Measurements from ENCODE around the gene CDK15.
"Not testable (repeated sequence)": the region's sequence is repeated elsewhere in the genome, so short reads cannot be mapped to it uniquely, and the experiment has no call there.

Gene CDK15

DNA sequence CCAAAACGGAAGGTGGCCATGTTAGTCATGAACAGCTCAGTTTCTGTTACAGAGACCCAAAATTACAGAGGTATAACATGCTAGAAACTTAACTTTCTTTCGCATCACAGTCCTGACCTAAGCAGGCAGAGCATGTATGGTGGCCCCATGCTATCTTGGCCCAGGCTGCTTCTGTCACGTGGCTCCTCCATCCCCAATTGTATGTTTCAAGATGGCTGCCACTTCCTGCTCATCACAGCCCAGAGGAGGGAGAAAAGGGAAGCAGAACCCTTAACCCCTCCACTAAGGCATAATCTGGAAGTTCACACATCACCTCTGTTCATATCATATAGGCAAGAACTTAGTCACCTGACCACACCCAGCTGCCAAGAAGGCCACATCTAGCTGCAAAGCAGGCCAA is 28.7 kb downstream of the CDK15 start:
- DNase-seq = no peak

DNA sequence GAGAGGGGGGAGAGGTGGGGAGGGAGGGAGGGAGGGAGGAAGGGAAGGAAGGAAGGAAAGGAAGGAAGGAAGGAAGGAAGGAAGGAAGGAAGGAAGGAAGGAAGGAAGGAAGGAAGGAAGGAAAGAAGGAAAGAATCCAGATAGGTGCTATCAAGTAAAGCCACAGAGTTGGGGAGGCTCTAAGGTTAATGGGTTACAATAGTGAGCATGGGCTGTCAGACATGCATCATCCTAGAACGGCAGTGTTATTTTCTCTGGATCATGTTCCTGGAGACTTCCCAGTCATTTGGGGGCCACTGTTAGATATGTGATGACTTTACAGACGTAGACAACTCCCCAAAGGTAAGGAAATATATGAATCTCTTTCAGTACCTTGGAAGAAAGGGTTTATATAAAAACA is 31.1 kb downstream of the CDK15 start:
- no peak for DNase-seq

DNA sequence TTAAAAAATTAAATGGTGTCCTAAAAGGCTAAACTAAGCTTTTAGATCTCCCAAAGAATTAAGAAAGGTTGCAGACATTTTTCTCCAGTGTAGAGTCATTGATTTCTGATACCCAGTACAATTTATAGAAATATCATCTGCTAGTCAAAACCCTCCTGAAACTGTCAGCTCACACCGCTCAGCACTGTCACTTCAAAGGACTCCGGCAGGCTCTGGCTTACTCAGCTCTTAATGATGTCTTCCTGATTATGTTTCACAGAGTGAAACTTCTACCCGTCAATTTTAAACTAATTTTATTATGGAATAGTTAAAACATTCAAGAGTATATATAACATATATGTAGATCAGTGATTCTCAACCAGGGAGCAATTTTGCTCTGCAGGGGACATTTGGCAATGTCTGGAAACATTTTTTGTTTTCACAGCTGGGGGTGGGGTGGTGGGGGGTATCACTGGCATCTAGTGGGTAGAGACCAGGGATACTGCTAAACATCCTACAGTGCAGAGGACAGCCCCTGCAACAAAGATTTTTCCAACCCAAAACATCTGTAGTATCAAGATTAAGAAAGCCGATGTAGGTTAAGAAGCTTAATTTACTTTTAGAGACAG is 31.6 kb downstream of the CDK15 start:
- peak; percentile 17 for DNase-seq

DNA sequence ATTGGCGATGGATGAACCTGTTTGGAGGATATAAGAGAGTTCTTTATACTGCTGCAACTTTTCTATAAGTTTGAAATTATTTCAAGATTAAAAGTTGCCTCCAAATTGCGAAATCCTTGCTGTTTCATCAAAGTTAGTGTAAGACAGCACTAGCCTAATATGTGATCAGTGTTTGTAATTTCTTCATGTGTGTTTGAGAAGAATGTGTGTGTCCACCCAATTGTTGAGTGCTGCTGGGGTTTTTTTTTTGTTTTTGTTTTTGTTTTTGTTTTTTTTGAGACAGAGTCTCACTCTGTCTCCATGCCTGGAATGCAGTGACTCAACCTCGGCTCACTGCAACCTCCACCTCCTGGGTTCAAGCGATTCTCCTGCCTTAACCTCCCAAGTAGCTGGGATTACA is 33.4 kb downstream of the CDK15 start:
- no peak for DNase-seq

DNA sequence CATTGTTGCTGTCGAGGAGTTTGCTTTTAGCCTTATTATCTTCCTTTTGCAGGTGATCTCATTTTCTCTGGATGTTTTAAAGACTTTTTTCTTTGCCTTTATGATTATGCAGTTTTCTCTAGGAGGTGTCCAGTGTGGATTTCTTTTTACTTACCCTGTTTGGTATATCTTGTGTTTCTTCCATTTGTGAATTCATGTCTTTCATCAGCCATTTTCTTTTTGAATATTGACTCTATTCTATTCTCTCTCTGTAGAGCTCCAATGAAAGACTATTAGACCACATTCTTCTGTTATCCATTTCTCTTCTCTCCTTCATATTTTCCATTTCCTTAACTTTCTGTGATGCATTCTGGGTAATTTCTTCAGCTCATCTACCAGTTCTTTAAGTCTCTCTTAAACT is 34.4 kb downstream of the CDK15 start:
- DNase-seq = no peak

DNA sequence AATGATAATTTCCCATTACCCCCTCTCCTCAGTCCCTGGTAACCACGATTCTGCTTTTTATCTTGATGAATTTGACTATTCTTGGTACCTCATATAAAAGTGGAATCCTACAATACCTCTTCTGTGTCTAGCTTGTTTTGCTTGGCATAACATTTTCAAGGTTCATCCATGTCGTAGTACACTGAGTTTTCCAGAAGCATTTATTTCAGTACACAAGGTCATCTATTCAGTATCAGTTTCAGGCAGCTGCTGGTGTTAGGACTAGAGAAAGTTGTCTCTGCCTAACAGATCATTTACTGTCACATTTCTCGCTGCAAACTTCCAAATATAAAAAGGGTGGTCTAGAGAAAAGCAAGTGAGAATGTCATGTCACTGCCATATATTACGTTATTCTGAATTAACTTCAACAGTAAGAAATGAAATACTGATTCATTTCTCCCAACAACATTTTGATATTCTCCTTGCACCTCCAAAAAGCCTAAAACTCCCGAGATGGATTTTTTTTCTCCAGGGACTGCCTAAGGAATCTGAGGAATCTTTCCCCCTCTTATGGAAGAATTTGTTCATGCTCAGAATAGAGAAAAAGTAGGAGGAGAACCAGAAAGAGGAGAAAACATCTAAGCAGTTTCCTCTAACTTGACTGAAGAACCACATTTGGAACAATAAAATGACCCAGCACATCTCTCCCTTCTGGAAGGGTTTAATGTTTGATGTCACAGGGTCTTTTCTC is 36.0 kb downstream of the CDK15 start:
- no peak for DNase-seq

DNA sequence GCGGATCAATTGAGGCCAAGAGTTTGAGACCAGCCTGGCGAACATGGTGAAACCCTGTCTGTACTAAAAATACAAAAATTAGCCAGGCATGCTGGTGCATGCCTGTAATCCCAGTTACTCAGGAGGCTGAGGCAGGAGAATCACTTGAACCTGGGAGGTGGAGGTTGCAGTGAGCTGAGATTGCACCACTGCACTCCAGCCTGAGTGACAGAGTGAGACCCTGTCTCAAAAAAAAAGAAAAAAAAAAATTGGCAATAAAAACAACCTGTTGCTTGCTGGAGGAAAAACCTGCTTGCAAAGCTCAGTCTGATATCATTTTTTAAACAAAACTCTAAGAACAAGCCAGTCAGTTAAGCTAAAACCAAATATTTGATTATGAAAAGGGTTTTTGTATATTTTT is 38.6 kb downstream of the CDK15 start:
- DNase-seq = not testable (repeated sequence)

DNA sequence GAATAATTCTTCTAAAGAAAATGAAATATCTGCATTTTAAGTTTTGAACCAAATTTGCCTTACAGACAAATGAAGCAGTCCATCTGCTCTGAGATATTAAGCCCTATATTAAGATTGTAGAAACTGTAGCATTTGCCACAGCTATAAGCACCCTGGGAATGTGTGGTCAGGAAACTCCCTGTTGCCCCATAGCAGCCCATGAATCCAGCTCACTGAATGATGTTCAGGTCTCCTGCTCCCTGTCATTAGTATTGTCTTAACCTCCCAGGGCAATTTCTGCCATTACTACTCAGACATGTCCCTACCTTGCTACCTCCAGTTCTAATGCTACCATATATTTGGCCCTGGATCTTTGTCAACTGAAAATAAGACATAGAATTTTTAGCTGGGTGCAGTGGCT is 41.1 kb downstream of the CDK15 start:
- no peak for DNase-seq

DNA sequence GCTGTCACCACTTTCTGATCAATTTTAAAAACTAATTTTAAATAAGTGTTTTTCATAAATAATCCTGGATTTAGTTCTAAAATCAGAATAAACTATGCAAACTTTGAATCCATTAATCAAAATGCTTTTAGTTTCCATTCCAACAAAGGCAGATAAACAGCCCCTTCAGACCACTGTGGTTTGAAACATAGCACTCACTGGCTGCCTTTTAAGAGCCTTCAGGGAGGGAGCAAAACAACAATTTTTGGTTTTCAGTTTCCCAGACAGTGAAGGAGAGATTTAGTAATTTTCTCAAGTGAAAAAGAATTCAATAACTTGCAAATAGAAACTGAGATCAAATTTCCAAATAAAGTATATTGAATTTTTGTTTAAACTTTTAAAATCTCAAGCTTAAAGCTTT is 46.1 kb downstream of the CDK15 start:
- no peak for DNase-seq

DNA sequence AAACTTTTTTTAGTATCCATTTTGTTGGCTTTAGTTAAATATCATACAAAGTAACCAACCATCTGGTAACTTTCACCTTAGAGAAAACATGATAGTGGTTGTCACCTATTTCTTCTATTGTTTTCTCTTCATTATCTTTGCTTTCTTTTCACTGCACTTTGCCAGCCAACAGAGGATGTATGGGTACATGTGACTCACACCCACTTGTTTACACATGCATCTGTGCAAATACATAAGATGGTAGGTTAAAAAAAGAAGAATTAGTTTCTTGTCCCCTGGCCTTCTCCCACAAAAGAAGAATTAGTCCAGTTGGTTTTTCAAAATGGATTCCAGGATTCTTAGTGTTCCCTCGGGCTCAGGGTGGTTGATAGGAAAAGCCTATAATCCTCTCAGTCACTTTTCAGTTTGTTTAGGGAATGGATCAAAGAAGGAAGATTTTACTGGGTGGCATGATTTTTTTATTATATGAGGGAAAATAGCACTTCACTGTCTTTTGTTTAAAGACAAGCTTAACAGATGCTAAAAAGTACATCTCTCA is 46.6 kb downstream of the CDK15 start:
- no peak for DNase-seq

DNA sequence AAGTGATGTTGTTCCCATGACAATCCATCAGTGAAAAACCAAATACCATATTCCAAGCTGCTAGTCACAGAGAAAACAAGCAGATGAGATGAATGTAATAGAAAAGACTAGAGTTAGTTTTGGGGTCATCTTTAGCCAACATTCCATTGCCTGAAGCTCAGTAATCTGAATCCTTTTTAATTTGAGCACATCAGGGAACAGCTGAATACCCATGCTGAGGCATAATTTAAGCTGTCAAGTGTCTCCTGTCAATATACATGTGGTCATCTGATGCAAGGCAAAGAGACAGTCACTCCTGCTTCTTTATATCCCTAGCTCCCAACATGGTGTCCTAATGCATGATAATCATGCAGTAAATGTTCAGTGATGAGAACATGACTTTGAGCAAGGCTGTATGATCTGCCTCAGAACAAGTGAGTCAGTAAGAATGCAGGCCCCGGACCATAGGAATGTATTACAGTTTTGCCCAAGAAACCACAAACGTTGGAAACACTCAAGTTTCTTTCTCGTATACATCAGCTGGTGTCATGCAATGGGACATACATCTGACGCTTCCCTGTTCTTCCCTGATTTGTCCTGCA is 48.0 kb downstream of the CDK15 start:
- no peak for DNase-seq

DNA sequence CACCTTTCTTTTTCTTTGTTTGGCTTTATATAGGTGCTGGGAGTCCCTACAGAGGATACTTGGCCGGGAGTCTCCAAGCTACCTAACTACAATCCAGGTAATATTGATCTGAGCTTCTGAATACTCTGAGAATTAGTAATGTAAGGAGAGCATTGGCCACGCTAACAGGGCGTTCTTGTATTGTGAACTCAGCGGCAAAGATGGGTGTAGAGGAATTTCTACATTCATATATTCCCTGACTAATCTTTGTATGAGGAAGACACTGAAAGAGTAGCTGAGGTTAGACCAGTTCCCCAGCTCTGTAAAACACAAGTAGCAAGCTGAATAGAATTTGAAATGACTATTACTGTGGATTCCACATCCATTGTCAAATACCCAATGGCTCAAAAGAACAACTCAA is 48.5 kb downstream of the CDK15 start:
- DNase-seq = no peak

DNA sequence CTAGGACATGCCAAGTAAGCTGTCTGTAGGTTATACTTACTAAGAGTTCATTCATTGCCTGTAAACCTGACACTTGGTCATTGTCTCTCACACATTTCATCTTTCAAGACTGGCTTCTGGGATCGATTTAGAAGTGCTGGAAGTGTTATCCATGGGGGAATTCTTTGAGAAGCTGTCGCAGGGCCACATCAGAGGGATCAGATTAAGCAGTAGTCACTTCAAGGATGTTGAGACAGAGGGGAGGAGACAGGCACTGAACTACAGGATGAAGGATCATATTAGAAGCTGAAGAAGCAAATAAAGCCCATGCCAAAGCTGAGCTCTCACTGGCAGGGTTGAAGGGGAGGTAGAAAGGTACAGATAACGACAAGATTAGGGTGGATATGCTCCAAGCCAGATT is 49.0 kb downstream of the CDK15 start:
- DNase-seq = no peak

DNA sequence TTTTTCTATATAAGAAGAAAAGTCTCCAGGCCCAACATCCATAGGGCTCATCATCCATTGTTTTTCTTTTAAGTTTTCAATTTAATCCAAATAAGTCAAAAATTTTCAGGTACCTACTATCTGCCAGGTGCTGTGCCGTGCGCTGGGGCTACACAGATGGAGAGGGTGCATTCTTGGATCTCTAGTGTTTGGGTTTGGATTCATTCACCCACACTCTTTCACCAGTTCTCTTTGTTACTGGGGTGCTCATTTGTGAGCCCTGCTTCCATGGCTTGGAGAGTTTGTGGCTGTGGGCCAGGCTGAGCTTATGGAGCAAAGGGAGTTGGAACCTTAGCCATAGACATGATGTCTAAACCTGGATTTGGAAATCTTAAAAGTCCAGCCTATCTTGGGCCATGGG is 51.0 kb downstream of the CDK15 start:
- no peak for DNase-seq

DNA sequence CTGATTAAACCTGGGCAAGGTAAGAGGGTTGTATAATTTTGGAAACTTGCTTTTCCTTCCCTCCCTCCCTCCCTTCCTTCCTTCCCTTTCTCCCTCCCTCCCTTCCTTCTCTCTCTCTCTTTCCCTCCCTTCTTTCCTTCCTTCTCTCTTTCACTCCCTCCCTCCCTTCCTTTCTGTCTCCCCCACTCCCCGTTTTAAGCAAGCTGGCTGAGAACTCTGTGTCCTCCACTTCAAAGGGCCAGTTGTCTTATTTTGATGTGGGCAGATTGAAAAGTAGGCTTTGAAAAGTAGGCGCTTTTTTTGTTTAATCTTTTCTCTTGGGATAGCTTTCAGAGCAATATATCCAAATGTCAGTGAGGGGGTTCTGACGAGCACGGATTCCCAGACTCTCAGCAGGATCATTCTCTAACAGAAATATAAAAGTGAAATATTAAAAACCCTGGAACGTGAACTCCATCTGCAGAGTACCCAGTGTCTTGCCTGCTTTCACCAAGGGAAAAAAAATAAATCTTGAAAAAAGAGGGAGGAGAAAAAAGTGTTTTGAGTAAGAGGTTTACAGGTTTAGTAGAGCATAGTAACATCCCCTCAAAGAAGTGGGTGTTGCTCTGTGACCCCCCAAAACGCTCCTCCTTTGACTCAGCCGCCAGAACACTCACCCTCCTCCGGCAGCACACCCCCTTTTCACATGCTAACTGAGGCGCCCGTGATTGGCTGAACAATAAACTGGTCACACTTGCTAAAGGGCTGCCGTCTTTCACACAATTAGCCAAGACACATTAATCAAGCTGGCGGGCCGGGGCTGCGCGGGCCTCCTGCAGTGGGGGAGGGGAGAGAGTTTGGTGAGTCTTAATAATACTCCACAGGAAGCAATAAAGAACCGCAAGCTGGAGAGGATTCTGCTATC is 52.2 kb downstream of the CDK15 start:
- DNase-seq = peak; percentile 44

DNA sequence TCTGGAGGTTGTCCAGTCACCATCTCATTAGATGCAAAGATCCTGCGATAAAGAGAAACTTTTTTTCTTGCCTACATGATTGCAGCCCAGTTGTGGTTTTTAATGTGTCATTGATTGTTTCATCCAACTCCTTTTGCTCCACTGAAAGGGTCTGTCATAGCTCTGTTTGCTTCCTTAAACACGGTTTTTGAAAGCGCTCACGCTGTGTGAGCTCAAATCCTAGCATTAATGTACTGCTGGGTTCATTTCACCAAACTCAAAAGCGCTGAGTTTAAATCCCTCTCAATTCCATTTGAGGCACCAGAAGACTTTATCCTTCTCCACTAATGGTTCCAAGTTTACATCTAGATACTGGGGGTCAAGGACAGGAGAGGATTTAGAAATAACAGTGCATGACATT is 53.6 kb downstream of the CDK15 start:
- no peak for DNase-seq

DNA sequence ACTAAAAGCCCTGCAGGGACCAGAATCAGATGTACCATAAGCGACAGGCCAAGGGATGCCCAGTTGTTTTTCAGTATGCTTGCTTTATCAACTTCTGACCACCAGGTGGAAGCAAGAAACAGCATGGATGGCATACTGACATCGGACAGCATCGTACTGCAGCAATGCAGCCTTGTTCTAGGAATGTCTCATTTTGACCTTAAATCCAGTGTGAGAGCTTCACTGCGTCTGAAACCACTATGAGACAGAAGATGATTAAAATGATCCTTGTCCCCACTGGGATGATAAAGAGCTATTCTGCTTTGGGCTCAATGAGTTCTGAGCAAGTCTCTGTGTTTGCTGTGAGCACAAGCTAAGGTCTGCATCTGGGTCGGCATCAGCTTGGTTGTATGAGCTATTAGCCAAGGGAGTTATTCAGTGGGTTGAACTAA is 54.3 kb downstream of the CDK15 start:
- DNase-seq = peak; percentile 27

DNA sequence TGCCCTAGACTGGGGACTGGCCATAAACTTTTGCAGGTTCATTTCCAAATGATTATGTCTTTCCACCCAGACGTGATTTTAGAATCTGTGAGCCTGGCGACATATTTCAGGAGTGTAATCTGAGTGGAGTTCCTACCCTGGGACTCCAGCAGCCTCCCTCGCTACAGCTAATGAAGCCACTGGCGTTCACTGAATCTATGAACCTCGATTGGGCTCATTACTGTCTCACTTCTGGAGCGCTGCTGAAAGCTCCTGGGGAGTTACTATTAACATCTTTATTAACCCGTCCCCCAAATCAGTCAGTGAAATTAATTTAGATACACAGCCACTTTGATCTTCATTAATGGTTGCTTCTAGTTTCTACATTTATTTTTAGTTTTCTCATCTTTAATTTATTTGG is 56.5 kb downstream of the CDK15 start:
- DNase-seq = no peak

DNA sequence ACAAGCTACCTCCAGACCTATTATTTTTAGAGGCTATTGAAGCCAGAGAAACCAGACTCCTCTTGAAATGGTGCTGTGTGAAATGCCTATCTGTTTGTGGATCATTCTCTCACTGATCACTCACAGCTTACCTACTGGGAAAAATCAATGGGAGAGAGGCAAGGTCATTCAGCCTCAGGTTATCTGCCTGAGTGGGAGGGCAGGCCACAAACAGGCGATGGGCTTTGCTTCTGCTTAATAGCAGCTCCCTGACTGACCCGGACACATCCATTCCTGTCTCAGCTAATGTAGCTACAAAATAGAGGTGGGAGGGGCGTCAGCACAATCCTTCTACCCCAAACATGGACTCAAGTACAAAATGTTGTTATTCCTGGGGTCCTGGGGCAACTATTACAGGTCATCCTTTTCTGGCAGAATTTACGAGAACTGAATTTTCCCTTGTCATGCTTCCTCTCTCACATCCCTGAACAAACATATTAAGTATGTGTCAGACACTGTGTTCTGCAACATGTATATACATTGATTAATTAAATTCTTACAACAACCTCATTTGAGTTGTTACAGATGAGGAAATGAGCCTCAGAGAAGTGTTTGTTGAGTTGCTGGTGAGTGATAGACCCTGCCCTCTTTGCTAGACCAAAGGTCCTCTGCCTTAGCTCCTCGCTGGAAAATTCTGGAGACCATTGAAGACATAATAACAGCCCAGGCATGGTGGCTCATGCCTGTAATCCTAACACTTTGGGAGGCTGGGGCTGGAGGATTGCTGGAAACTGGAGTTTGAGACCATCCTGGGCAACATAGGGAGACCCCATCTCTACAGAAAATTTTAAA is 60.5 kb downstream of the CDK15 start:
- no peak for DNase-seq

DNA sequence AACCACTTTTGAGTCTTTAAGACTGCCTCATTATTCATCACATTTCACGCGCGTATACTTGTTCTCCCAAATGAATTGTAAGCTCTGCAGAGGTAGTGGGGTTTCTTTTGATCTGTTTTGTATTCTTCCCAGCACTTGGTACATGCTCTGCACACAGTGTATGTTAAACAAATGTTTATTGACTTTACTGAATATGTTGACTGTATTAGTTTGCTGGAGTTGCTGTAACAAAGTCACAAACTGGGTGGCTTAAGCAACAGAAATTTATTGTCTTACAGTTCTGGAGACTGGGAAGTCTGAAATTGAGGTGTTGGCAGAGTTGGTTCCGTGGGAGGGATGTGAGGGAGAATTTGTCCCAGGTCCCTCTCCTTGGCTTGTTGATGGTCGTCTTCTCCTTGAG is 65.1 kb downstream of the CDK15 start:
- DNase-seq = no peak

DNA sequence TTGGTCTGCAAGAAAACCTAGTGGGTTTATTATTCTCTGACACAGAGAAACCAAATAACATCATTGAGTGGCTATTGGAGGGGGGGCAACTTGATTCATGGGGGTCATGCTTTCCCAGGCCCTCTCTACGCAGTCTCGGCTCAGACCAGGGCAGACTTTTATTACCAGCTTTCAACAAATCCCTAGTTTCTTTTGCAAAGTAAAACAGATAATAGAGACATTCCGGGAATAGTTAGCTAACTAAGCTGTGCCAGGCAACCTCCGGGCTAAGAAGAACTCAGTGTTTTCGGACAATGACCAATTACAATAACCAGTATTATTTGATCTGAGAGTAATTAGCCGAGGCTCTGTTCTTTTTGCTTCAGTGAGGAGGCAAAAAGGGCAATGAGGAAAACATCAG is 66.3 kb downstream of the CDK15 start:
- no peak for DNase-seq

DNA sequence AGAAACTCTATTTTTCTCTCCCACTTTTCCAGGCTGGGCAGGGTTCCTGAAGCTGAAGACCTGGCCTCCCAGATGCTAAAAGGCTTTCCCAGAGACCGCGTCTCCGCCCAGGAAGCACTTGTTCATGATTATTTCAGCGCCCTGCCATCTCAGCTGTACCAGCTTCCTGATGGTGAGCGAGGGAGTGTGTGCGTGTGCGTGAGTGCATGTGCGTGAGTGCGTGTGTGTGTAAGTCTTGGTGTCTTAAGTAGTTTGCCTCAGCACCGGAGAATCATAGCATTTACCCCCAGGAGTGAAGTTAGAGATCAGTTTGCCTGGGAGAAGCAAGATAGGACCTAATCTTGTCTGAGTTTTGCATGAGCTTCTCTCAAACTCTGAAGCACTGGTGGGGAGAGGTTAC is 73.7 kb downstream of the CDK15 start:
- no peak for DNase-seq
